Ascending aorta (tissue), 2 donors: Measurements from ENCODE around the gene DHX16. TPM values are rescaled to one million over a fixed set of nuclear protein-coding genes. Genes with fewer than 3 reads are reported as not detected.

Experiments
- DNase-seq, 2 donors: peaks; one replicate each; pipeline ENCODE4 v3.0.0-alpha.2; 2019; ENCODE audit warnings: low spot score in 2 of 2
- H3K27ac ChIP-seq, 2 donors: fragments of 200-600 bp; sonication (generic); one replicate each; pipeline ENCODE4 v1.5.1; 2016 to 2017; ENCODE audit warnings: mild to moderate bottlenecking in 1 of 2
- H3K27me3 ChIP-seq: fragments of 200-600 bp; sonication (generic); one replicate; pipeline ENCODE4 v1.5.1; 2017
- H3K36me3 ChIP-seq, 2 donors: fragments of 200-600 bp; sonication (generic); one replicate each; pipeline ENCODE4 v1.5.1; 2016
- H3K4me1 ChIP-seq, 2 donors: fragments of 200-600 bp; sonication (generic); one replicate each; pipeline ENCODE4 v1.5.1; 2016 to 2017; ENCODE audit warnings: mild to moderate bottlenecking in 1 of 2
- H3K4me3 ChIP-seq, 2 donors: fragments of 200-600 bp; sonication (generic); one replicate each; pipeline ENCODE4 v1.5.1; 2016 to 2017; ENCODE audit warnings: mild to moderate bottlenecking in 1 of 2
- H3K9me3 ChIP-seq, 2 donors: fragments of 200-600 bp; sonication (generic); one replicate each; pipeline ENCODE4 v1.5.1; 2016
- intact Hi-C: fragments of 100-400 bp; cut with DNase I; formaldehyde crosslinking; loops from one replicate; pipeline ENCODE4 v1.15.1; 2023
- total RNA-seq: library from RNA; depleted of rRNA; stranded (reverse); fragments of >200 nt; gene quantifications from one replicate; pipeline ENCODE4 v1.1.0, GENCODE V29; 2016
- TF ChIP-seq, protein P1 (sequence below), 3 experiments: fragments of 200-600 bp in 2 of 3; fragments of 450-650 bp in 1 of 3; sonication (generic) in 2 of 3; IDR thresholded peaks; one replicate each; pipeline ENCODE4 v1.5.1; 2016 to 2019; ENCODE audit warnings: antibody characterized with exemption in 3 of 3, mild to moderate bottlenecking in 1 of 3, moderate library complexity in 1 of 3

Gene DHX16
- total RNA-seq, 1 donor from 2014 or later: 39.2 TPM

DNA sequence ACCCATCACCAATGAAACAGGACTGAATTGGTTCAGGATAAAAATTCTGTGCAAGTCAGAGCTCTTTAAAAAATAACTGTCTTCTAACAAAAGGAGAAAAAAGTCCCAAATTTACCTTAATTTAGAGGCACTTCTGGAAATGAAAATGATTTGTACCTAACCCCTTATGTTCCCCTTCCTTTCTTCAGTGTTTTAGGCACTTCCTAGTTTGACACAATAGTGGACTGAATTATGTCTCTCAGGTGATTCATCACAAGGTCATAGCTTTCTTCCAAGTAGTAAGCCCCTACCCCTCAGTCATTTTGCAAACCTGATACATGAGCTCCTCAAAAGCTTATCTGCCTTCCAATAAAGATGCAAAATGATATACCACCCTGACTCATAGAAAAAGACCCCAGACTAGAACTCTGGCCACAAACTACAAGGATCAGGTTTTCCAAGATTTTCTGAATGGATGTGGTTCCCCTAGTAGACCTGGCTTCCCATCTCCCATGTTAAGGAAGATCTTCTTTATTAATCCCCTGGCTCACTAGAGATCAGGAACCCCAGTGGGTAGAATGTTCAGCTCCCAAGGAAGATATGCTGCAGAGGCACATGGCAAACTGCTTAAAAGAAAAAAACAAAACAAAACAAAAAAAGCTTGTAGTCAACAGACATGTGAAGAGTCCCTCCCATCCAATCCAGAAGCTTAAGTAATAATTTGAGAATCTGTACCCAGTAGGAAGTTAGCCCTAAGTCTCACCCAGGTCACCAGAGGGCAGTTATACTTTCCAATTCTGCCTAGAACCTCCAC, 59.4 kb downstream of the DHX16 start:
- intact Hi-C loops: loop anchor here (2.0 to 10.0 kb wide), 4 partner anchors 43 to 931 kb away; partner anchors contain the start of genes ABCF1, ATP6V1G2, DDX39B and HLA-E

DNA sequence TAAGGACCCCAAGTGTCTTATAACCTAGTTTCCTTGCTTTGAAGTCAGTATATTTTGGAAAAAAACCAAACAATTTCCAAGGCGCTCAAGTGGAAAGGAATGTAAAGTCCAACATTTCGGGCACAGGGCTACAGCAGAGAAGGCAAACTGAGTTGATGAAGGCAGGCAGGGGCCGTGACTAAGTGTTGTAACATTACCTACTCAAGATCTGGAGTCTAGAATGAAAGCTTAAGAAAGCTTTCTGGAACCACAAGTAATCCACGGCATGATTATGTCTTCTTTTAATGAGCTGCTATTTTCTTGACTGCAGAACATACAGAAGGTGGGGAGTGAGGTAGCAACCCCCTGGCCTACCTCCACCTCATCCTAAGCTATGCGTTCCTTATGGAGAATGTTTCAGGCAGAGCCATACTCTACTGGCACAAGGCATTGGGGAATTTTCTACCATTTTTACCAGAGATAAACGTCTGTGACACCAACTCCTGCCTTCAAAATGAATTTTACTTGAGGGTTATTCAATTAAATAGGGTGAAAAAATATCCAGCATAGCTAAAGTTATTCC, 60.0 kb downstream of the DHX16 start:
- Histone ChIP-seq H3K4me1 (peaks cover 9 to 48% of the 10 kb centered on the region in 2 donors), H3K36me3 (peaks cover 26 to 30% of the 10 kb centered on the region in 2 donors), H3K27me3 (no peaks in the 10 kb centered on the region), H3K4me3 (peak overlapping the region in 1 of 2 donors; percentile 77), H3K9me3 (no peaks in the 10 kb centered on the region), H3K27ac (peak overlapping the region; percentile 14 to 95)
- TF ChIP-seq, protein P1, sequence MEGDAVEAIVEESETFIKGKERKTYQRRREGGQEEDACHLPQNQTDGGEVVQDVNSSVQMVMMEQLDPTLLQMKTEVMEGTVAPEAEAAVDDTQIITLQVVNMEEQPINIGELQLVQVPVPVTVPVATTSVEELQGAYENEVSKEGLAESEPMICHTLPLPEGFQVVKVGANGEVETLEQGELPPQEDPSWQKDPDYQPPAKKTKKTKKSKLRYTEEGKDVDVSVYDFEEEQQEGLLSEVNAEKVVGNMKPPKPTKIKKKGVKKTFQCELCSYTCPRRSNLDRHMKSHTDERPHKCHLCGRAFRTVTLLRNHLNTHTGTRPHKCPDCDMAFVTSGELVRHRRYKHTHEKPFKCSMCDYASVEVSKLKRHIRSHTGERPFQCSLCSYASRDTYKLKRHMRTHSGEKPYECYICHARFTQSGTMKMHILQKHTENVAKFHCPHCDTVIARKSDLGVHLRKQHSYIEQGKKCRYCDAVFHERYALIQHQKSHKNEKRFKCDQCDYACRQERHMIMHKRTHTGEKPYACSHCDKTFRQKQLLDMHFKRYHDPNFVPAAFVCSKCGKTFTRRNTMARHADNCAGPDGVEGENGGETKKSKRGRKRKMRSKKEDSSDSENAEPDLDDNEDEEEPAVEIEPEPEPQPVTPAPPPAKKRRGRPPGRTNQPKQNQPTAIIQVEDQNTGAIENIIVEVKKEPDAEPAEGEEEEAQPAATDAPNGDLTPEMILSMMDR (IDR thresholded peaks at IDR 0.05): no peak
- DNase-seq: no peak
- intact Hi-C loops: loop anchor here (5.0 to 10.0 kb wide), 2 partner anchors 125 to 932 kb away; partner anchors contain the start of genes ATP6V1G2, DDX39B, HLA-E and NFKBIL1

More for the DNA sequence above, 59.4 kb downstream of the DHX16 start:
- peak overlapping the region; percentile 95 to 96 for H3K27ac ChIP-seq
- peak overlapping the region; percentile 77 to 94 for H3K4me3 ChIP-seq
- H3K36me3 ChIP-seq: peaks cover 19 to 23% of the 10 kb centered on the region in 2 donors
- peaks cover 10 to 52% of the 10 kb centered on the region in 2 donors for H3K4me1 ChIP-seq
- no peaks in the 10 kb centered on the region for H3K9me3 ChIP-seq
- TF ChIP-seq, protein P1 (IDR thresholded peaks at IDR 0.05): no peak
- no peak for DNase-seq
- H3K27me3 ChIP-seq: no peaks in the 10 kb centered on the region

DNA sequence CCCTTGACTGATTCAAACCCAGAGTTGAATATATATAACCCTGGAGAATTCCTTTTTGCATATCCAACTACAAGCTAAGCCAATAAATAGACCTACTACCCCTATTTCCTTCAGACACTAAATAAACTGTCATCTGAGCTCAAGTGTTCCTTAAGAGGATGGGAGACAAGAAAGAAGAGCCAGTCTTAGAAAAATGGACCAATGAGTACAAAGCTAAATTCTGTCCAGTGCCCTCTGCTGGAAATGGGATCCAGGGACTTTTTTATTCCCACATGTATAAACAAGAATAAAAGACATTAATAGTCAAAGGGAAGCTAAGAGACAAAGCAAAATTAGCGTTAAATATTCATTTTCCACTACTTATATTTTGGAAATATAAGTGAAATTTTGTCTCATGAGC, 60.6 kb downstream of the DHX16 start:
- intact Hi-C loops: loop anchor here (5.0 to 10.0 kb wide), 2 partner anchors 125 to 933 kb away; partner anchors contain the start of genes ATP6V1G2, DDX39B, HLA-E and NFKBIL1
- TF ChIP-seq, protein P1 (IDR thresholded peaks at IDR 0.05): peak in 2 of 3 experiments; percentile 21 to 23
- H3K4me3 ChIP-seq: no peak overlapping the region
- H3K27ac ChIP-seq: peak overlapping the region; percentile 19 to 95
- DNase-seq: no peak
- peaks cover 9 to 48% of the 10 kb centered on the region in 2 donors for H3K4me1 ChIP-seq
- H3K27me3 ChIP-seq: no peaks in the 10 kb centered on the region
- H3K9me3 ChIP-seq: no peaks in the 10 kb centered on the region
- H3K36me3 ChIP-seq: peaks cover 31 to 35% of the 10 kb centered on the region in 2 donors

DNA sequence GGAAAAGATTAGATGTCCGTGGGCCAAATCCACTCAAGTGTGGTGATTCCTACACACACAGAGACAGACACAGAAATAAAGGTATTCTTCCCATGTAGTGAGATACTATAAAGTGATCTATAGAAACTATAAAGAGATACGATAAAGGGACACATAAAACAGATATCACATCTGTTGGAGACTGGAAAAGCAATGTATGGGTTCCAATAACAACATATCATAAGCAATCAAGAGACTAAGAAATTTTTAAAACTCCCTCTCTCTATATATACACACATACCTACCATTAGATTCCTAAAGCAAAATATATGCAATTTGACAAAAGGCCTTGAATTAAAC, 61.0 kb downstream of the DHX16 start:
- TF ChIP-seq, protein P1 (IDR thresholded peaks at IDR 0.05): no peak
- no peak for DNase-seq
- Histone ChIP-seq H3K27me3 (no peaks in the 10 kb centered on the region), H3K4me1 (peaks cover 9 to 48% of the 10 kb centered on the region in 2 donors), H3K4me3 (no peak overlapping the region), H3K9me3 (no peaks in the 10 kb centered on the region), H3K36me3 (peaks cover 32 to 37% of the 10 kb centered on the region in 2 donors), H3K27ac (peak overlapping the region; percentile 7 to 19)
- intact Hi-C loops: loop anchor here (5.0 to 10.0 kb wide), 2 partner anchors 125 to 933 kb away; partner anchors contain the start of genes ATP6V1G2, DDX39B, HLA-E and NFKBIL1

DNA sequence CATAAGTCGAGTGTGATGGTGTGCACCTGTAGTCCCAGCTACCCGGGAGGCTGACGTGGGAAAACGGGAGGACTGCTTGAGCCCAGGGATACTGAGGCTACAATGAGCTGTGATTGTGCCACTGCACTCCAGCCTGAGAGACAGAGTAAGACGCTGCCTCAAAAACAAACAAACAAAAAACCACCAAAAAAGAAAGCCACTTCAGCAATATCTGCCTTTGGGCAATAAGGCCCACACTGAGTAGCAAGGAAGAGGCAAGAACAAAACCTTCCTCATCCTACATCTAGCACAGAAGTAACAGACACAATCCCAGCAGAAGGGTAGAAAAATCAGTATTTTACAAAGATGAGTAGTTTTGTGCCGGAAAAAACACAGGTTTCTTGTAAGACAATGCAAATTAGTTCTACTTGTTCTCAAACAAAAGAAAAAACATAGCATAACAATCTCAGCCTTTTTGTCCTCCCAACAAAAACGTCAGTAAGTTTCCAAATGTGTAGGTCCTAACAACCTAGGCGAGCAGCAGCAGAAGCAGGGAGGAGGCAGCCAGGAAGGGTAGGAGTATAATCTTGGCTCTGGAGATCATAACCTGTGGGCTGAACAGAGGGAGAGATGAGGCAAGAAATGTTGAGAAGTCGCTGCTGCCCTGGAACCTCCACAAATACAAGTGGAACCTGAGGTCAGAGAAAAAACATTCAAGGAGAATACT, 61.5 kb downstream of the DHX16 start:
- Histone ChIP-seq H3K9me3 (no peaks in the 10 kb centered on the region), H3K4me3 (no peak overlapping the region), H3K27me3 (no peaks in the 10 kb centered on the region), H3K36me3 (peaks cover 31 to 37% of the 10 kb centered on the region in 2 donors), H3K27ac (peak overlapping the region; percentile 7 to 19), H3K4me1 (peaks cover 9 to 48% of the 10 kb centered on the region in 2 donors)
- no peak for DNase-seq
- intact Hi-C loops: loop anchor here (5.0 to 10.0 kb wide), 2 partner anchors 124 to 933 kb away; partner anchors contain the start of genes ATP6V1G2, DDX39B, HLA-E and NFKBIL1
- TF ChIP-seq, protein P1 (IDR thresholded peaks at IDR 0.05): no peak
